Gastrocnemius medialis (tissue), 4 donors: ENCODE results near the gene PAGR1. TPM values are rescaled to one million over a fixed set of nuclear protein-coding genes. Genes with fewer than 3 reads are reported as not detected.
A peak's percentile ranks its signal among the peaks of the same experiment; 100 is the strongest.

Experiments used
- ATAC-seq, 2 donors: fragments of 150-250 bp; one replicate each; pipeline ENCODE4 v1.9.1; 2016
- DNase-seq, 2 donors: peaks; one replicate each; pipeline ENCODE4 v3.0.0-alpha.2; 2019
- H3K27ac ChIP-seq, 4 donors: fragments of 200-600 bp; sonication (generic); 1 replicate in 1 of 4; 2 replicates in 3 of 4; pipeline ENCODE4 v1.5.1; 2016 to 2018; ENCODE audit warnings: mild to moderate bottlenecking in 2 of 4, moderate library complexity in 1 of 4
- H3K27me3 ChIP-seq, 3 donors: fragments of 200-600 bp; sonication (generic) in 2 of 3; 1 replicate in 1 of 3; 2 replicates in 2 of 3; pipeline versions ENCODE4 v1.5.1 to v1.6.0; 2016 to 2019; ENCODE audit warnings: mild to moderate bottlenecking in 1 of 3, moderate library complexity in 1 of 3
- H3K36me3 ChIP-seq, 2 donors: fragments of 200-600 bp; sonication (generic) in 1 of 2; one replicate each; pipeline ENCODE4 v1.5.1; 2017 to 2018
- H3K4me1 ChIP-seq, 2 donors: fragments of 200-600 bp; sonication (generic) in 1 of 2; one replicate each; pipeline ENCODE4 v1.5.1; 2016 to 2017; ENCODE audit warnings: mild to moderate bottlenecking in 2 of 2
- H3K4me3 ChIP-seq, 4 donors: fragments of 200-600 bp; sonication (generic) in 3 of 4; 1 replicate in 1 of 4; 2 replicates in 3 of 4; pipeline ENCODE4 v1.5.1; 2016 to 2019; ENCODE audit warnings: mild to moderate bottlenecking in 2 of 4
- H3K9me3 ChIP-seq, 3 donors: fragments of 200-600 bp; sonication (generic) in 2 of 3; 1 replicate in 1 of 3; 2 replicates in 2 of 3; pipeline ENCODE4 v1.5.1; 2016 to 2019
- POLR2A ChIP-seq, 2 donors: fragments of 450-650 bp; IDR thresholded peaks; one replicate each; pipeline ENCODE4 v1.6.1; 2017; ENCODE audit warnings: antibody characterized with exemption in 2 of 2, mild to moderate bottlenecking in 2 of 2, moderate library complexity in 2 of 2
- in situ Hi-C, 4 donors: fragments of 200-750 bp; cut with MboI; loops; one replicate each; pipeline versions ENCODE4 v1.15.0 to v1.8.0; 2017; ENCODE audit warnings: low sequenced_read_pairs in 4 of 4
- intact Hi-C: fragments of 100-400 bp; cut with DNase I; formaldehyde crosslinking; loops from one replicate; pipeline ENCODE4 v1.15.1; 2023; ENCODE audit warnings: low total_unique reads
- total RNA-seq, 4 donors: library from RNA; depleted of rRNA; stranded (reverse); fragments of >200 nt; gene quantifications; one replicate each; pipeline versions ENCODE4 v1.1.0 to v1.2.3, GENCODE V29; 2016
- TF ChIP-seq, protein P1 (sequence below), 5 experiments: fragments of 450-650 bp in 3 of 5; fragments of 200-600 bp in 2 of 5; sonication (generic) in 2 of 5; IDR thresholded peaks in 4 of 5; conservative IDR thresholded peaks in 1 of 5; 1 replicate in 4 of 5; 2 replicates in 1 of 5; pipeline ENCODE4 v1.5.1; 2016 to 2019; ENCODE audit warnings: antibody characterized with exemption in 5 of 5, mild to moderate bottlenecking in 3 of 5, moderate library complexity in 3 of 5

Gene PAGR1
- total RNA-seq, 4 donors from 2014 or later, result 15.5 to 29.2 (median 21.7) TPM

DNA sequence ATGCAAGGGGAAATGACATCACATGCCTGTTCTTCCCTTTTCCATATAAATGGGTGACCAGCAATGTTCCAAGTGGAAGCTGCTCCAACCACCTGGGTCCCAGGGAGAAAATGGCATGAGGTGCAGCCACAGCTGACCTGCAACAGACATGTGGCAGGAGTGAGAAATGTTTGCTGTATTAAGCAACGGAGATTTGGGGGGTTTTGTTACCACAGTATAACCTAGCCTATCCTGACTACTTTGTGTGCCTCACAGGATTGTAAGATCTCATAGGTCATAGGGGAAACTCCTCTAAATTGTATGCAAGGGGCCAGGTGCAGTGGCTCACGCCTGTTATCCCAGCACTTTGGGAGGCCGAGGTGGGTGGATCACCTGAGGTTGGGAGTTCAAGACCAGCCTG lies 35.0 kb downstream of the PAGR1 start:
- ATAC-seq (no peak), DNase-seq (no peak)
- no peaks in the 10 kb centered on the region for H3K27me3 ChIP-seq
- in situ Hi-C loops, result no loop called here
- TF ChIP-seq, protein P1, sequence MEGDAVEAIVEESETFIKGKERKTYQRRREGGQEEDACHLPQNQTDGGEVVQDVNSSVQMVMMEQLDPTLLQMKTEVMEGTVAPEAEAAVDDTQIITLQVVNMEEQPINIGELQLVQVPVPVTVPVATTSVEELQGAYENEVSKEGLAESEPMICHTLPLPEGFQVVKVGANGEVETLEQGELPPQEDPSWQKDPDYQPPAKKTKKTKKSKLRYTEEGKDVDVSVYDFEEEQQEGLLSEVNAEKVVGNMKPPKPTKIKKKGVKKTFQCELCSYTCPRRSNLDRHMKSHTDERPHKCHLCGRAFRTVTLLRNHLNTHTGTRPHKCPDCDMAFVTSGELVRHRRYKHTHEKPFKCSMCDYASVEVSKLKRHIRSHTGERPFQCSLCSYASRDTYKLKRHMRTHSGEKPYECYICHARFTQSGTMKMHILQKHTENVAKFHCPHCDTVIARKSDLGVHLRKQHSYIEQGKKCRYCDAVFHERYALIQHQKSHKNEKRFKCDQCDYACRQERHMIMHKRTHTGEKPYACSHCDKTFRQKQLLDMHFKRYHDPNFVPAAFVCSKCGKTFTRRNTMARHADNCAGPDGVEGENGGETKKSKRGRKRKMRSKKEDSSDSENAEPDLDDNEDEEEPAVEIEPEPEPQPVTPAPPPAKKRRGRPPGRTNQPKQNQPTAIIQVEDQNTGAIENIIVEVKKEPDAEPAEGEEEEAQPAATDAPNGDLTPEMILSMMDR (IDR thresholded peaks at IDR 0.05 in 4 of 5, conservative IDR thresholded peaks at IDR 0.05 in 1 of 5), result no peak
- intact Hi-C loops, result no loop called here
- no peaks in the 10 kb centered on the region for H3K9me3 ChIP-seq
- H3K36me3 ChIP-seq, result peaks cover 0 to 20% of the 10 kb centered on the region in 2 donors
- no peak overlapping the region for H3K27ac ChIP-seq
- no peaks in the 10 kb centered on the region for H3K4me1 ChIP-seq
- H3K4me3 ChIP-seq, result no peak overlapping the region

GRCh38 chr16:29852654-29853053 lies 36.7 kb downstream of the PAGR1 start:
- peaks cover 0 to 4% of the 10 kb centered on the region in 2 donors for H3K36me3 ChIP-seq
- intact Hi-C loops, result no loop called here
- TF ChIP-seq POLR2A (IDR thresholded peaks at IDR 0.05), result no peak
- TF ChIP-seq, protein P1 (IDR thresholded peaks at IDR 0.05 in 4 of 5, conservative IDR thresholded peaks at IDR 0.05 in 1 of 5), result no peak
- DNase-seq (no peak), ATAC-seq (peak in 1 of 2 donors; percentile 28)
- peak overlapping the region in 3 of 4 donors; percentile 20 to 49 (median 44) for H3K27ac ChIP-seq
- H3K9me3 ChIP-seq, result no peaks in the 10 kb centered on the region
- H3K27me3 ChIP-seq, result no peaks in the 10 kb centered on the region
- in situ Hi-C loops, result no loop called here
- H3K4me1 ChIP-seq, result no peaks in the 10 kb centered on the region
- H3K4me3 ChIP-seq, result no peak overlapping the region

DNA sequence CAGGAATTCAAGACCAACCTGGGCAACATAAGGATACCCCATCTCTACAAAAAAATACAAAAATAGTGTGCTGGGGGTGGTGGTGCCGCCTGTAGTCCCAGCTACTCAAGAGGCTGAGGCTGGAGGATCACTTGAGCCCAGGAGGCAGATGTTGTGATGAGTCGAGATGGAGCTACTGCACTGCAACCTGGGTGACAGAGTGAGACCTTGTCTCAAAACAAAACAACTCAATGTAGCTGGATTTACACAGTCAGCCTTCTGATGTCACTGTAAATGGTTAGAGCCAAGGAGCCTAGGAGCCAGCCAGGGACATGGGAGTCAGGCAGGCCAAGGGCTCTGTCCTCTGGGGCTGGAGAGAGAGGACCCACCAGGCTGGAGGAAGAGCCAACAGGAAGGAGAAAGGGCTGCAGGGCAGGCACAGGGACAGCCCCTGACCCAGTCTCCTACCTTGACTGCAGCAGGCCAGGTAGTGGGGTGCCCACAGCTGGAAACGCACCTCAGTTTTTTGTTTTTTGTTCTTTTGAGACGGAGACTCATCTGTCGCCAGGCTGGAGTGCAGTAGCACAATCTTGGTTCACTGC lies 38.7 kb downstream of the PAGR1 start:
- H3K9me3 ChIP-seq, result no peaks in the 10 kb centered on the region
- H3K4me1 ChIP-seq, result no peaks in the 10 kb centered on the region
- in situ Hi-C loops, result no loop called here
- H3K27ac ChIP-seq, result no peak overlapping the region
- no peak for TF ChIP-seq POLR2A (IDR thresholded peaks at IDR 0.05)
- TF ChIP-seq, protein P1 (IDR thresholded peaks at IDR 0.05 in 4 of 5, conservative IDR thresholded peaks at IDR 0.05 in 1 of 5), result no peak
- intact Hi-C loops, result no loop called here
- no peak overlapping the region for H3K4me3 ChIP-seq
- DNase-seq (no peak), ATAC-seq (no peak)
- H3K27me3 ChIP-seq, result no peaks in the 10 kb centered on the region
- peaks cover 0 to 15% of the 10 kb centered on the region in 2 donors for H3K36me3 ChIP-seq

DNA sequence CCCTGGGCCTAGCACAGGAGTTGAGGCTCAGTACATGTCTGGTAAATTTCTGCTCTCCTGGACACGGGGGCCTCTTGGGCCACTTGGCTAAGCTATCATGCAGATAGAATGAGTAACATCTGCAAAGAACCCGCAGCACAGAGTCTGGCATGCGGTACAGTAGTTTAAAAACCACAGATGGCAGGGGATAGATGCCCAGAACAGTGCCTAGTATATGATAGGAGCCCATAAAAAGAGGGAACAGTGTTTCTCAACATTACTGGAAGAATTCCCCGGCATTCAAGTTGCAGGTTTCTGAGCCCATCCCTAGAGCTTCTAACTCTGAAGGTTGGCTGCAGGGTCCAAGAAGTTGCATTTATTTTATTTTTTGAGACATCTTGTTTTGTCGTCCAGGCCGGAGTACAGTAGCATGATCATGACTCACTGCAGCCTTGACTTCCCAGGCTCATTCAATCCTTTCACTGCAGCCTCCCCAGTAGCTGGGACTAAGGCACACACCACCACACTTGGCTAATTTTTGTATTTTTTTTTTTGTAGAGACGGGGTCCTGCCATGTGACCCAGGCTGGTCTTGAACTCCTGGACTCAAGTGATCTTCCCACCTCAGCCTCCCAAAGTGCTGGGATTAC lies 41.3 kb downstream of the PAGR1 start:
- in situ Hi-C loops (no loop called here), intact Hi-C loops (no loop called here)
- TF ChIP-seq, protein P1 (IDR thresholded peaks at IDR 0.05 in 4 of 5, conservative IDR thresholded peaks at IDR 0.05 in 1 of 5), result no peak
- no peak for TF ChIP-seq POLR2A (IDR thresholded peaks at IDR 0.05)
- ATAC-seq, result peak; percentile 22 to 38
- no peak for DNase-seq
- Histone ChIP-seq H3K9me3 (no peaks in the 10 kb centered on the region), H3K4me1 (peaks cover 11 to 14% of the 10 kb centered on the region in 2 donors), H3K27me3 (no peaks in the 10 kb centered on the region), H3K4me3 (no peak overlapping the region), H3K36me3 (peaks cover 0 to 33% of the 10 kb centered on the region in 2 donors), H3K27ac (no peak overlapping the region)
